Karpas-422 (cell line): ENCODE measurements around the gene ANG. TPM values are rescaled to one million over a fixed set of nuclear protein-coding genes. Genes with fewer than 3 reads are reported as not detected.
"Not testable (repeated sequence)": the region's sequence is repeated elsewhere in the genome, so short reads cannot be mapped to it uniquely, and the experiment has no call there.

Experiments used
- DNase-seq: peaks from one replicate; pipeline ENCODE4 v3.0.0-alpha.2; 2015
- H2AFZ ChIP-seq: fragments of 200-600 bp; sonication (generic); 2 replicates; pipeline ENCODE4 v1.6.1; 2014; ENCODE audit warnings: antibody characterized with exemption, low read length, mixed read lengths
- H3K27ac ChIP-seq: fragments of 200-600 bp; sonication (generic); 2 replicates; pipeline ENCODE4 v1.5.1; 2014; ENCODE audit warnings: mild to moderate bottlenecking, low read length, moderate library complexity
- H3K27me3 ChIP-seq: fragments of 200-600 bp; sonication (generic); 2 replicates; pipeline ENCODE4 v1.6.1; 2014; ENCODE audit warnings: low read length, mixed read lengths
- H3K36me3 ChIP-seq: fragments of 200-600 bp; sonication (generic); 2 replicates; pipeline ENCODE4 v1.6.1; 2014; ENCODE audit warnings: low read length, mixed read lengths; ENCODE audit not compliant: insufficient read depth
- H3K4me1 ChIP-seq: fragments of 200-600 bp; sonication (generic); 2 replicates; pipeline ENCODE4 v1.6.1; 2014; ENCODE audit warnings: mild to moderate bottlenecking, low read length, mixed read lengths
- H3K4me2 ChIP-seq: fragments of 200-600 bp; sonication (generic); 2 replicates; pipeline ENCODE4 v1.6.1; 2014; ENCODE audit warnings: low read length, low read depth, mild to moderate bottlenecking; ENCODE audit not compliant: poor library complexity, severe bottlenecking
- H3K4me3 ChIP-seq: fragments of 200-600 bp; sonication (generic); 2 replicates; pipeline ENCODE4 v1.5.1; 2014; ENCODE audit warnings: mild to moderate bottlenecking, antibody characterized with exemption, low read length, mixed read lengths
- H3K79me2 ChIP-seq: fragments of 200-600 bp; sonication (generic); 2 replicates; pipeline ENCODE4 v1.6.1; 2014; ENCODE audit warnings: mild to moderate bottlenecking, low read length, mixed read lengths
- H3K9ac ChIP-seq: fragments of 200-600 bp; sonication (generic); 2 replicates; pipeline ENCODE4 v1.6.0; 2014; ENCODE audit warnings: low read length
- H3K9me2 ChIP-seq: fragments of 200-600 bp; sonication (generic), shearing (Covaris generic); replicated peaks from 2 replicates; pipeline ENCODE4 v1.6.0; 2014; ENCODE audit warnings: mild to moderate bottlenecking, low read length, moderate library complexity; ENCODE audit not compliant: insufficient read depth
- H3K9me3 ChIP-seq: fragments of 300-700, 200-600 bp; sonication (generic); 2 replicates; pipeline ENCODE4 v1.6.1; 2014; ENCODE audit warnings: low read length, mixed read lengths
- H4K20me1 ChIP-seq: fragments of 200-600 bp; sonication (generic); 2 replicates; pipeline ENCODE4 v1.6.1; 2014; ENCODE audit warnings: mild to moderate bottlenecking, antibody characterized with exemption, low read length, low read depth; ENCODE audit not compliant: insufficient read depth
- total RNA-seq: library from RNA; depleted of rRNA; stranded (reverse); fragments of >200 nt; shearing (Covaris generic); gene quantifications from 2 replicates; pipeline ENCODE4 v1.2.3, GENCODE V29; 2014; ENCODE audit warnings: low replicate concordance; rRNA removed

Gene ANG
- total RNA-seq, result 0.32 and 1.9 TPM in 2 replicates

GRCh38 chr14:20688167-20688839, at the start of gene ANG:
ANG (plus strand) TSS chr14:20688764; CDS start chr14:20693565, 4,801 bp downstream.
- H3K27ac ChIP-seq, result no peak within 1 kb of the TSS
- no peaks in the 10 kb centered on the region for H3K79me2 ChIP-seq
- DNase-seq, result no peak
- H3K36me3 ChIP-seq, result no peaks in the 10 kb centered on the region
- no peak within 1 kb of the TSS for H3K4me2 ChIP-seq
- H3K4me1 ChIP-seq, result peaks cover 16% of the 10 kb centered on the region
- no peak within 1 kb of the TSS for H2AFZ ChIP-seq
- no peaks in the 10 kb centered on the region for H3K9me2 ChIP-seq
- no peaks in the 10 kb centered on the region for H3K27me3 ChIP-seq
- no peak within 1 kb of the TSS for H3K4me3 ChIP-seq
- H3K9me3 ChIP-seq, result no peaks in the 10 kb centered on the region
- no peak within 1 kb of the TSS for H3K9ac ChIP-seq
- 0 out of 2 replicates have a peak, but pooled peaks cover 4% of the 10 kb centered on the region for H4K20me1 ChIP-seq

GRCh38 chr14:20641591-20641990, 47.0 kb upstream of the ANG start, which contains the start of gene OR6S1:
OR6S1 (minus strand) TSS chr14:20641691; CDS start chr14:20641691, 0 bp downstream.
- no peak for DNase-seq
- H3K9ac ChIP-seq, result no peak within 1 kb of the TSS
- no peaks in the 10 kb centered on the region for H4K20me1 ChIP-seq
- H3K27ac ChIP-seq, result no peak within 1 kb of the TSS
- H3K4me3 ChIP-seq, result no peak within 1 kb of the TSS
- no peaks in the 10 kb centered on the region for H3K36me3 ChIP-seq
- no peaks in the 10 kb centered on the region for H3K4me1 ChIP-seq
- no peaks in the 10 kb centered on the region for H3K79me2 ChIP-seq
- H2AFZ ChIP-seq, result no peak within 1 kb of the TSS
- no peak within 1 kb of the TSS for H3K4me2 ChIP-seq
- no peaks in the 10 kb centered on the region for H3K9me2 ChIP-seq
- H3K27me3 ChIP-seq, result no peaks in the 10 kb centered on the region
- no peaks in the 10 kb centered on the region for H3K9me3 ChIP-seq

- Histone ChIP-seq H3K9me3 (no peaks in the 10 kb centered on the region), H3K79me2 (no peaks in the 10 kb centered on the region), H3K4me2 (no peak overlapping the region), H3K9ac (no peak overlapping the region), H2AFZ (no peak overlapping the region), H3K4me1 (no peaks in the 10 kb centered on the region), H3K27me3 (no peaks in the 10 kb centered on the region), H3K27ac (no peak overlapping the region), H3K9me2 (no peaks in the 10 kb centered on the region), H4K20me1 (no peaks in the 10 kb centered on the region), H3K36me3 (no peaks in the 10 kb centered on the region), H3K4me3 (no peak overlapping the region)
- DNase-seq, result no peak
Measured at GRCh38 chr14:20642182-20642581, 46.4 kb upstream of the ANG start.

- not testable (repeated sequence) for H3K27ac ChIP-seq, H4K20me1 ChIP-seq, H3K79me2 ChIP-seq, H3K36me3 ChIP-seq, H3K4me1 ChIP-seq, H3K27me3 ChIP-seq, H3K9me2 ChIP-seq, DNase-seq, H2AFZ ChIP-seq, H3K9ac ChIP-seq, H3K4me2 ChIP-seq, H3K9me3 ChIP-seq, H3K4me3 ChIP-seq
Measured at GRCh38 chr14:20642755-20643154, 45.8 kb upstream of the ANG start.

GRCh38 chr14:20644520-20644919, 44.0 kb upstream of the ANG start:
- Histone ChIP-seq H2AFZ (no peak overlapping the region), H4K20me1 (no peaks in the 10 kb centered on the region), H3K9ac (no peak overlapping the region), H3K79me2 (no peaks in the 10 kb centered on the region), H3K4me2 (no peak overlapping the region), H3K9me2 (no peaks in the 10 kb centered on the region), H3K27ac (no peak overlapping the region), H3K36me3 (no peaks in the 10 kb centered on the region), H3K9me3 (no peaks in the 10 kb centered on the region), H3K4me3 (no peak overlapping the region), H3K4me1 (no peaks in the 10 kb centered on the region), H3K27me3 (no peaks in the 10 kb centered on the region)
- DNase-seq, result no peak

- no peaks in the 10 kb centered on the region for H3K27me3 ChIP-seq
- no peaks in the 10 kb centered on the region for H3K4me1 ChIP-seq
- H2AFZ ChIP-seq, result no peak overlapping the region
- no peaks in the 10 kb centered on the region for H3K9me2 ChIP-seq
- H3K4me2 ChIP-seq, result no peak overlapping the region
- H3K9me3 ChIP-seq, result no peaks in the 10 kb centered on the region
- DNase-seq, result no peak
- no peak overlapping the region for H3K4me3 ChIP-seq
- H3K79me2 ChIP-seq, result no peaks in the 10 kb centered on the region
- no peak overlapping the region for H3K27ac ChIP-seq
- H3K9ac ChIP-seq, result no peak overlapping the region
- H3K36me3 ChIP-seq, result no peaks in the 10 kb centered on the region
- no peaks in the 10 kb centered on the region for H4K20me1 ChIP-seq
Measured at GRCh38 chr14:20645481-20645880, 43.1 kb upstream of the ANG start.

- no peak for DNase-seq
- H2AFZ ChIP-seq, result no peak overlapping the region
- no peak overlapping the region for H3K9ac ChIP-seq
- no peaks in the 10 kb centered on the region for H3K79me2 ChIP-seq
- no peaks in the 10 kb centered on the region for H4K20me1 ChIP-seq
- no peaks in the 10 kb centered on the region for H3K9me3 ChIP-seq
- no peaks in the 10 kb centered on the region for H3K27me3 ChIP-seq
- no peaks in the 10 kb centered on the region for H3K9me2 ChIP-seq
- no peak overlapping the region for H3K4me2 ChIP-seq
- no peaks in the 10 kb centered on the region for H3K36me3 ChIP-seq
- H3K4me1 ChIP-seq, result no peaks in the 10 kb centered on the region
- H3K4me3 ChIP-seq, result no peak overlapping the region
- H3K27ac ChIP-seq, result no peak overlapping the region
Measured at GRCh38 chr14:20652996-20653975, 35.3 kb upstream of the ANG start.

- no peaks in the 10 kb centered on the region for H3K27me3 ChIP-seq
- no peaks in the 10 kb centered on the region for H3K9me2 ChIP-seq
- no peak for DNase-seq
- H3K36me3 ChIP-seq, result no peaks in the 10 kb centered on the region
- H3K4me3 ChIP-seq, result no peak overlapping the region
- H3K27ac ChIP-seq, result no peak overlapping the region
- H4K20me1 ChIP-seq, result no peaks in the 10 kb centered on the region
- no peaks in the 10 kb centered on the region for H3K79me2 ChIP-seq
- no peak overlapping the region for H3K9ac ChIP-seq
- no peaks in the 10 kb centered on the region for H3K9me3 ChIP-seq
- H2AFZ ChIP-seq, result no peak overlapping the region
- H3K4me1 ChIP-seq, result no peaks in the 10 kb centered on the region
- no peak overlapping the region for H3K4me2 ChIP-seq
Measured at GRCh38 chr14:20655851-20656250, 32.7 kb upstream of the ANG start.
